ENCODE results near the gene DHRSX.

DNA sequence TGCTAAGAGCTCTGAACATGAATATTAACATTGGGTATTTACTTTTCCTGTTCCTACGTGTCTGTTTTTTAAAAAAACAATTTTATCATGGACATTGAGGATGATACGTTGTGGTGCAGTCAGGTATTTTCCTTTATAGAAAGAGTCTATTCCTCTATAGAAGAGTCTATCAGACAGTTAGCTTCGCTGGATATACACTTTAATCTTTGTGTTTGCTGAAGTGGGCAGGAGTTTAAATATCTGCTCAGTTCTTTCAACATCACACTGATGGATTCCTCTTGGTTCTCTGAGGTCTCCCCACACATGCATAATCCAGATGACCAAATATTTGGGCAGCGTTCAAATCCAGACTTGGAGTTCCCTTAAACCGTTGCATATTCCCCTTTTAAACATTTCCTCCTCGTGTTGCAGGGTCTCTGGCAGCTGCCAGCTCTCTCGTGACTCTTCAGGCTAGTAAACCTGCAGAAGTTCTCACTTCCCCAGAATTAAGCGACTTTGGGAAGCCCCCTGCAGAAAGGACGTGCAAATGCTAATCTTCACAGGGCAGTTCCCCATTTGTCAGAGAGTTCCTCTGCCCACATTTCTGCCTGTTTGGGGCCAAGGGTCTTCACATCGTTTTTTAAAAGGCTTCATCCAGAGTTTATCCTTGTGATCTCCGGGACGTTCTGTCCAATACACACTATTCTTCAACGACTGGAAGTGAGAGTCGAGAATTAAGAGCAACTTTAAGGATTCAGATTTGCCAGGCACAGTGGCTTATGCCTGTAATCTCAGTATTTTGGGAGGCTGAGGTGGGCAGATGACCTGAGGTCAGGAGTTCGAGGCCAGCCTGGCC lies 20.5 kb upstream of the DHRSX start:
- TF ChIP-seq EZH2 (IDR thresholded peaks at IDR 0.05; ENCODE audit: insufficient read depth, low read length) (no peak), CTCF (IDR thresholded peaks at IDR 0.05; ENCODE audit: insufficient read depth, low read depth, low read length) (no peak)
